Femur (tissue), 1 donor: ENCODE measurements around the gene GCHFR.

Experiments
- DNase-seq: peaks from one replicate; pipeline ENCODE4 v3.0.0-alpha.2; 2017

GCHFR gene

GRCh38 chr15:40754883-40755811, 8.7 kb upstream of the GCHFR start, which contains the start of gene RMDN3:
Gene RMDN3 (minus strand): TSS chr15:40755254. CDS start chr15:40754783, 471 bp downstream.
- DNase-seq: peak; percentile 96

- no peak for DNase-seq
Measured at GRCh38 chr15:40755812-40756208, 8.1 kb upstream of the GCHFR start.

GRCh38 chr15:40756938-40757337, 6.9 kb upstream of the GCHFR start:
- no peak for DNase-seq

- DNase-seq: no peak
Measured at GRCh38 chr15:40759961-40760360, 3.9 kb upstream of the GCHFR start.

GRCh38 chr15:40762919-40763800, 708 bp upstream of the GCHFR start:
- peak; percentile 84 for DNase-seq

GRCh38 chr15:40764629-40765103, 798 bp downstream of the GCHFR start:
- DNase-seq: no peak

- DNase-seq: no peak
Measured at GRCh38 chr15:40766194-40766815, 2.4 kb downstream of the GCHFR start.

GRCh38 chr15:40766906-40767837, 3.3 kb downstream of the GCHFR start:
- DNase-seq: no peak

- DNase-seq: no peak
Measured at GRCh38 chr15:40767838-40768500, 4.1 kb downstream of the GCHFR start.

GRCh38 chr15:40768521-40769273, 4.8 kb downstream of the GCHFR start:
- no peak for DNase-seq

- peak; percentile 73 for DNase-seq
Measured at GRCh38 chr15:40769274-40770146, 5.6 kb downstream of the GCHFR start, which contains the start of gene C15orf62. Gene C15orf62 (plus strand): TSS chr15:40769980. CDS start chr15:40770496, 516 bp downstream.

GRCh38 chr15:40770147-40770721, 6.4 kb downstream of the GCHFR start:
- peak; percentile 51 for DNase-seq

- DNase-seq: no peak
Measured at GRCh38 chr15:40771242-40771641, 7.4 kb downstream of the GCHFR start.

- no peak for DNase-seq
Measured at GRCh38 chr15:40772014-40772413, 8.1 kb downstream of the GCHFR start.

GRCh38 chr15:40773496-40773895, 9.6 kb downstream of the GCHFR start:
- no peak for DNase-seq

- no peak for DNase-seq
Measured at GRCh38 chr15:40773902-40774301, 10.0 kb downstream of the GCHFR start.

- no peak for DNase-seq
Measured at GRCh38 chr15:40775007-40775406, 11.1 kb downstream of the GCHFR start.

- DNase-seq: no peak
Measured at GRCh38 chr15:40775740-40776536, 12.1 kb downstream of the GCHFR start.
